CD4-positive, alpha-beta T cell treated with Interleukin-2 at 100 ng/mL for 4 hours (primary cell): Measurements from ENCODE around the gene PDE8A.
"Not testable (repeated sequence)": the region's sequence is repeated elsewhere in the genome, so short reads cannot be mapped to it uniquely, and the experiment has no call there.

Experiments
- DNase-seq: peaks from one replicate; pipeline ENCODE4 v3.0.0-alpha.2; 2020; ENCODE audit warnings: low spot score

The PDE8A gene

GRCh38 chr15:85174521-85174920 is 192.9 kb downstream of the PDE8A start:
- DNase-seq: no peak

DNA sequence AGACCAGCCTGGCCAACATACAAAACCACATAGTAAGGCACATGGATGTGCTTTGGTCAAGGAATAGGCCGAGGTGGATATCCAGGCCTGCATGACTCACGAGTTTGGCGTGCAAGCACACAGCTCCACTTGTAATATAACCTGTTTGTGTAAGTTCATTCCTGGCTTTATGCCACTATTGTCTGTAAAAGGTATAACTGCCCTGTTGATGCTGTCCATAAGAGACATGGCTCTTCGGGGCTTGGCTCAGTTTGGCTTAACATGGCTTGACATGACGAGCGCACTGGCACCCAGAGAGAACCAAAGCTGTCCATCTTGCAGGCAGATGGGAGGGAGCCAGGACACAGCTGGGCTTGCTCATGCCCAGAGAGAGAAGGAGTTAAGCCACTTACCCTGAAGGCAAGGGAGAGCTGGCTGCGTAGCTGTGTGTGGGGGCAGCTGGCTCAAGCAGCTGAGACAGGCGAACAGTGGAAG is 195.4 kb downstream of the PDE8A start:
- DNase-seq: not testable (repeated sequence)

- DNase-seq: no peak
These were observed 196.7 kb downstream of the PDE8A start for GRCh38 chr15:85178308-85178707.

GRCh38 chr15:85179700-85180099 is 198.0 kb downstream of the PDE8A start:
- DNase-seq: no peak

DNA sequence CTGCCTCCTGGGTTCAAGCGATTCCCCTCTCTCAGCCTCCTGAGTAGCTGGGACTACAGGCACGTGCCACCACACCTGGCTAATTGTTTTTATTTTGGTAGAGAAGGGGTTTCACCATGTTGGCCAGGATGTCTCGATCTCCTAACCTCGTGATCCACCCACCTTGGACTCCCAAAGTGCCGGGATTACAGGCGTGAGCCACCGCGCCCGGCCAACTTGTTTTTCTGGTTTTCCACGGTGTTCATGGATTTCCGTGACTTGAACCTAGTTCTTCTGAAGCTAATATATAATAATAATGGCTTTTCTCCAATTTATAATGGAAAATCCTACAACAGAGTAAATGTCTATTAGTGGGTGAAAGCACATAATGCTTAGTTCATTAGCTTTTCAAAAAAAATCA is 203.7 kb downstream of the PDE8A start:
- not testable (repeated sequence) for DNase-seq

- not testable (repeated sequence) for DNase-seq
These were observed 206.5 kb downstream of the PDE8A start for GRCh38 chr15:85188171-85188577.
